ENCODE measurements around the gene LRPPRC. TPM values are rescaled to one million over a fixed set of nuclear protein-coding genes. Genes with fewer than 3 reads are reported as not detected.

The LRPPRC gene
- total and polyA plus RNA-seq, 8 donors: 9.4 to 52.1 (median 37.3) TPM

- peaks cover 0 to 18% (median 6%) of the 10 kb centered on the region in 3 donors for H3K4me1 ChIP-seq
- intact Hi-C loops (cut with DNase I): no loop called here
- H3K36me3 ChIP-seq: no peaks in the 10 kb centered on the region
- WGBS, 2 donors: 25% methylated on average over 16 of the region's 16 CpGs
- H3K9me3 ChIP-seq: no peaks in the 10 kb centered on the region
- no peak overlapping the region for H3K27ac ChIP-seq
- DNase-seq (peak; percentile 45 to 88 (median 78)), ATAC-seq (peak; percentile 76 to 93 (median 92)), FAIRE-seq (no peak)
- no peaks in the 10 kb centered on the region for H3K27me3 ChIP-seq
- no peak overlapping the region for H3K4me3 ChIP-seq
- peak; percentile 90 to 97 (median 94) for TF ChIP-seq CTCF (IDR thresholded peaks at IDR 0.05)
Observed at GRCh38 chr2:43877782-43878464, 117.9 kb downstream of the LRPPRC start.

GRCh38 chr2:43874776-43875451 is 120.9 kb downstream of the LRPPRC start:
- TF ChIP-seq CTCF (IDR thresholded peaks at IDR 0.05): no peak
- intact Hi-C loops (cut with DNase I): no loop called here
- Histone ChIP-seq H3K4me3 (no peak overlapping the region), H3K9me3 (no peaks in the 10 kb centered on the region), H3K36me3 (no peaks in the 10 kb centered on the region), H3K4me1 (no peaks in the 10 kb centered on the region), H3K27me3 (no peaks in the 10 kb centered on the region), H3K27ac (no peak overlapping the region)
- 72 to 76% methylated on average over 11 of the region's 11 CpGs for WGBS, 2 donors
- no peak for FAIRE-seq
- ATAC-seq: no peak
- no peak for DNase-seq

- H3K4me1 ChIP-seq: no peaks in the 10 kb centered on the region
- H3K9me3 ChIP-seq: no peaks in the 10 kb centered on the region
- H3K27me3 ChIP-seq: no peaks in the 10 kb centered on the region
- no peak for ATAC-seq
- no peak overlapping the region for H3K27ac ChIP-seq
- intact Hi-C loops (cut with DNase I): no loop called here
- no peaks in the 10 kb centered on the region for H3K36me3 ChIP-seq
- no peak for TF ChIP-seq CTCF (IDR thresholded peaks at IDR 0.05)
- WGBS, 2 donors: 81 to 85% methylated on average over 12 of the region's 12 CpGs
- no peak overlapping the region for H3K4me3 ChIP-seq
- no peak for FAIRE-seq
- DNase-seq: no peak
Observed at GRCh38 chr2:43872151-43872550, 123.6 kb downstream of the LRPPRC start.

- WGBS, 2 donors: 50 to 89% methylated on average over 2 of the region's 2 CpGs
- TF ChIP-seq CTCF (IDR thresholded peaks at IDR 0.05): no peak
- H3K27ac ChIP-seq: no peak overlapping the region
- H3K27me3 ChIP-seq: peaks cover 0 to 3% (median 0%) of the 10 kb centered on the region in 4 donors
- H3K9me3 ChIP-seq: no peaks in the 10 kb centered on the region
- H3K4me3 ChIP-seq: no peak overlapping the region
- DNase-seq: no peak
- intact Hi-C loops (cut with DNase I): no loop called here
- H3K36me3 ChIP-seq: no peaks in the 10 kb centered on the region
- H3K4me1 ChIP-seq: no peaks in the 10 kb centered on the region
- FAIRE-seq: no peak
- ATAC-seq: no peak
Observed at GRCh38 chr2:43855292-43855691, 140.5 kb downstream of the LRPPRC start.

- intact Hi-C loops (cut with DNase I): no loop called here
- no peak for FAIRE-seq
- 65 to 70% methylated on average over 3 of the region's 3 CpGs for WGBS, 2 donors
- TF ChIP-seq CTCF (IDR thresholded peaks at IDR 0.05): no peak
- peaks cover 0 to 3% (median 0%) of the 10 kb centered on the region in 4 donors for H3K27me3 ChIP-seq
- ATAC-seq: no peak
- no peak overlapping the region for H3K4me3 ChIP-seq
- no peaks in the 10 kb centered on the region for H3K9me3 ChIP-seq
- H3K4me1 ChIP-seq: no peaks in the 10 kb centered on the region
- DNase-seq: no peak
- no peaks in the 10 kb centered on the region for H3K36me3 ChIP-seq
- H3K27ac ChIP-seq: no peak overlapping the region
Observed at GRCh38 chr2:43854671-43855070, 141.1 kb downstream of the LRPPRC start.

Measured in pancreas (tissue), 10 donors.